ENCODE results near the gene NR1D1.

The NR1D1 gene

GRCh38 chr17:40060887-40061608 lies 39.3 kb downstream of the NR1D1 start:
- no peak for DNase-seq

- no peak for DNase-seq
Measured at GRCh38 chr17:40059729-40060475, 40.5 kb downstream of the NR1D1 start.

- no peak for DNase-seq
Measured at GRCh38 chr17:40058865-40059264, 41.5 kb downstream of the NR1D1 start.

- DNase-seq, result no peak
Measured at GRCh38 chr17:40058186-40058784, 42.1 kb downstream of the NR1D1 start.

GRCh38 chr17:40056379-40057015 lies 43.9 kb downstream of the NR1D1 start:
- no peak for DNase-seq

Data from stimulated activated naive CD4-positive, alpha-beta T cell treated with Interleukin-2 at 50 U/mL for 16 hours (primary cell).